ENCODE measurements around the gene GALNTL6. TPM values are rescaled to one million over a fixed set of nuclear protein-coding genes. Genes with fewer than 3 reads are reported as not detected.
"Not testable (repeated sequence)": the region's sequence is repeated elsewhere in the genome, so short reads cannot be mapped to it uniquely, and the experiment has no call there.

The GALNTL6 gene
- total RNA-seq, 1 experiment from 2014 or later, result not detected

GRCh38 chr4:173041482-173041881 lies 1228.3 kb downstream of the GALNTL6 start:
- ChIA-PET RAD21 (ENCODE audit: low non-redundant PET in 1 of 2, low total read pairs in 2 of 2, uncharacterized antibody in 2 of 2, unreplicated experiment in 2 of 2) (no interaction called here), CTCF (no interaction called here)

GRCh38 chr4:173042139-173042538 lies 1228.9 kb downstream of the GALNTL6 start:
- POLR2A ChIA-PET; H3K9me2 ChIP-seq (ENCODE audit: insufficient read depth); H3K4me3 ChIP-seq (replicated peaks in 1 of 2; ENCODE audit: low read depth in 1 of 2, low read length in 2 of 2); ATAC-seq; H3K36me3 ChIP-seq (ENCODE audit: control insufficient read depth in 1 of 2, insufficient read depth in 2 of 2, low read length in 2 of 2); H3K9me3 ChIP-seq (ENCODE audit: control insufficient read depth in 1 of 2, insufficient read depth in 1 of 2, low read depth in 1 of 2, low read length in 2 of 2); H3K27ac ChIP-seq (ENCODE audit: low read depth, low read length); RAD21 ChIA-PET (ENCODE audit: low non-redundant PET in 1 of 2, low total read pairs in 2 of 2, uncharacterized antibody in 2 of 2, unreplicated experiment in 2 of 2); H3K27me3 ChIP-seq (ENCODE audit: insufficient read depth, low read length); H4K20me1 ChIP-seq (ENCODE audit: insufficient read depth); DNase-seq (ENCODE audit: low read depth, low spot score); H2AFZ ChIP-seq (ENCODE audit: low read depth, low read length, poor library complexity, severe bottlenecking); H3K9ac ChIP-seq (ENCODE audit: low read length); intact Hi-C loops (cut with micrococcal nuclease); H3K79me2 ChIP-seq (ENCODE audit: insufficient read depth, low read length); BruUV-seq (replicated peaks); H3K4me1 ChIP-seq (ENCODE audit: control insufficient read depth in 1 of 2, insufficient read depth in 2 of 2, low read length in 2 of 2); H3K4me2 ChIP-seq (ENCODE audit: low read length); CTCF ChIA-PET: not testable (repeated sequence)

More at GRCh38 chr4:173041482-173041881, 1228.3 kb downstream of the GALNTL6 start:
- Histone ChIP-seq H3K27me3 (ENCODE audit: insufficient read depth, low read length) (no peaks in the 10 kb centered on the region), H3K9ac (ENCODE audit: low read length) (no peak overlapping the region), H3K9me2 (ENCODE audit: insufficient read depth) (no peaks in the 10 kb centered on the region), H3K4me1 (ENCODE audit: control insufficient read depth in 1 of 2, insufficient read depth in 2 of 2, low read length in 2 of 2) (no peaks in the 10 kb centered on the region), H3K9me3 (ENCODE audit: control insufficient read depth in 1 of 2, insufficient read depth in 1 of 2, low read depth in 1 of 2, low read length in 2 of 2) (no peaks in the 10 kb centered on the region), H3K27ac (ENCODE audit: low read depth, low read length) (no peak overlapping the region), H3K36me3 (ENCODE audit: control insufficient read depth in 1 of 2, insufficient read depth in 2 of 2, low read length in 2 of 2) (no peaks in the 10 kb centered on the region), H3K4me2 (ENCODE audit: low read length) (no peak overlapping the region), H4K20me1 (ENCODE audit: insufficient read depth) (no peaks in the 10 kb centered on the region), H2AFZ (ENCODE audit: low read depth, low read length, poor library complexity, severe bottlenecking) (no peak overlapping the region), H3K4me3 (replicated peaks in 1 of 2; ENCODE audit: low read depth in 1 of 2, low read length in 2 of 2) (no peak overlapping the region), H3K79me2 (ENCODE audit: insufficient read depth, low read length) (no peaks in the 10 kb centered on the region)
- intact Hi-C loops (cut with micrococcal nuclease), result no loop called here
- no TSS peak for BruUV-seq (replicated peaks)
- TF ChIP-seq POLR2AphosphoS5 (IDR thresholded peaks at IDR 0.05; ENCODE audit: low read depth, low read length) (no peak), YY1 (IDR thresholded peaks at IDR 0.05; ENCODE audit: extremely low read depth, insufficient replicate concordance, low read depth, low read length) (no peak), JUND (IDR thresholded peaks at IDR 0.05) (no peak), CEBPB (IDR thresholded peaks at IDR 0.05; ENCODE audit: low read depth) (no peak)
- TF ChIP-seq, protein P1, sequence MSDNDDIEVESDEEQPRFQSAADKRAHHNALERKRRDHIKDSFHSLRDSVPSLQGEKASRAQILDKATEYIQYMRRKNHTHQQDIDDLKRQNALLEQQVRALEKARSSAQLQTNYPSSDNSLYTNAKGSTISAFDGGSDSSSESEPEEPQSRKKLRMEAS (IDR thresholded peaks at IDR 0.05), result no peak
- TF ChIP-seq, protein P2, sequence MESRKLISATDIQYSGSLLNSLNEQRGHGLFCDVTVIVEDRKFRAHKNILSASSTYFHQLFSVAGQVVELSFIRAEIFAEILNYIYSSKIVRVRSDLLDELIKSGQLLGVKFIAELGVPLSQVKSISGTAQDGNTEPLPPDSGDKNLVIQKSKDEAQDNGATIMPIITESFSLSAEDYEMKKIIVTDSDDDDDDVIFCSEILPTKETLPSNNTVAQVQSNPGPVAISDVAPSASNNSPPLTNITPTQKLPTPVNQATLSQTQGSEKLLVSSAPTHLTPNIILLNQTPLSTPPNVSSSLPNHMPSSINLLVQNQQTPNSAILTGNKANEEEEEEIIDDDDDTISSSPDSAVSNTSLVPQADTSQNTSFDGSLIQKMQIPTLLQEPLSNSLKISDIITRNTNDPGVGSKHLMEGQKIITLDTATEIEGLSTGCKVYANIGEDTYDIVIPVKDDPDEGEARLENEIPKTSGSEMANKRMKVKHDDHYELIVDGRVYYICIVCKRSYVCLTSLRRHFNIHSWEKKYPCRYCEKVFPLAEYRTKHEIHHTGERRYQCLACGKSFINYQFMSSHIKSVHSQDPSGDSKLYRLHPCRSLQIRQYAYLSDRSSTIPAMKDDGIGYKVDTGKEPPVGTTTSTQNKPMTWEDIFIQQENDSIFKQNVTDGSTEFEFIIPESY (IDR thresholded peaks at IDR 0.05; ENCODE audit: extremely low read depth, insufficient replicate concordance, low read length), result no peak
- TF ChIP-seq, protein P3, sequence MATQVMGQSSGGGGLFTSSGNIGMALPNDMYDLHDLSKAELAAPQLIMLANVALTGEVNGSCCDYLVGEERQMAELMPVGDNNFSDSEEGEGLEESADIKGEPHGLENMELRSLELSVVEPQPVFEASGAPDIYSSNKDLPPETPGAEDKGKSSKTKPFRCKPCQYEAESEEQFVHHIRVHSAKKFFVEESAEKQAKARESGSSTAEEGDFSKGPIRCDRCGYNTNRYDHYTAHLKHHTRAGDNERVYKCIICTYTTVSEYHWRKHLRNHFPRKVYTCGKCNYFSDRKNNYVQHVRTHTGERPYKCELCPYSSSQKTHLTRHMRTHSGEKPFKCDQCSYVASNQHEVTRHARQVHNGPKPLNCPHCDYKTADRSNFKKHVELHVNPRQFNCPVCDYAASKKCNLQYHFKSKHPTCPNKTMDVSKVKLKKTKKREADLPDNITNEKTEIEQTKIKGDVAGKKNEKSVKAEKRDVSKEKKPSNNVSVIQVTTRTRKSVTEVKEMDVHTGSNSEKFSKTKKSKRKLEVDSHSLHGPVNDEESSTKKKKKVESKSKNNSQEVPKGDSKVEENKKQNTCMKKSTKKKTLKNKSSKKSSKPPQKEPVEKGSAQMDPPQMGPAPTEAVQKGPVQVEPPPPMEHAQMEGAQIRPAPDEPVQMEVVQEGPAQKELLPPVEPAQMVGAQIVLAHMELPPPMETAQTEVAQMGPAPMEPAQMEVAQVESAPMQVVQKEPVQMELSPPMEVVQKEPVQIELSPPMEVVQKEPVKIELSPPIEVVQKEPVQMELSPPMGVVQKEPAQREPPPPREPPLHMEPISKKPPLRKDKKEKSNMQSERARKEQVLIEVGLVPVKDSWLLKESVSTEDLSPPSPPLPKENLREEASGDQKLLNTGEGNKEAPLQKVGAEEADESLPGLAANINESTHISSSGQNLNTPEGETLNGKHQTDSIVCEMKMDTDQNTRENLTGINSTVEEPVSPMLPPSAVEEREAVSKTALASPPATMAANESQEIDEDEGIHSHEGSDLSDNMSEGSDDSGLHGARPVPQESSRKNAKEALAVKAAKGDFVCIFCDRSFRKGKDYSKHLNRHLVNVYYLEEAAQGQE (IDR thresholded peaks at IDR 0.05; ENCODE audit: low read depth), result no peak
- DNase-seq (ENCODE audit: low read depth, low spot score) (no peak), ATAC-seq (no peak)
- POLR2A ChIA-PET, result no interaction called here
